HG03196 (cell line): ENCODE measurements around the gene INSL3.
"Not testable (repeated sequence)": the region's sequence is repeated elsewhere in the genome, so short reads cannot be mapped to it uniquely, and the experiment has no call there.

Experiments
- ATAC-seq: cut with Tn5 transposase; IDR thresholded peaks from one replicate; pipeline ENCODE4 v1.9.1; 2021; ENCODE audit not compliant: unreplicated experiment

INSL3 gene

DNA sequence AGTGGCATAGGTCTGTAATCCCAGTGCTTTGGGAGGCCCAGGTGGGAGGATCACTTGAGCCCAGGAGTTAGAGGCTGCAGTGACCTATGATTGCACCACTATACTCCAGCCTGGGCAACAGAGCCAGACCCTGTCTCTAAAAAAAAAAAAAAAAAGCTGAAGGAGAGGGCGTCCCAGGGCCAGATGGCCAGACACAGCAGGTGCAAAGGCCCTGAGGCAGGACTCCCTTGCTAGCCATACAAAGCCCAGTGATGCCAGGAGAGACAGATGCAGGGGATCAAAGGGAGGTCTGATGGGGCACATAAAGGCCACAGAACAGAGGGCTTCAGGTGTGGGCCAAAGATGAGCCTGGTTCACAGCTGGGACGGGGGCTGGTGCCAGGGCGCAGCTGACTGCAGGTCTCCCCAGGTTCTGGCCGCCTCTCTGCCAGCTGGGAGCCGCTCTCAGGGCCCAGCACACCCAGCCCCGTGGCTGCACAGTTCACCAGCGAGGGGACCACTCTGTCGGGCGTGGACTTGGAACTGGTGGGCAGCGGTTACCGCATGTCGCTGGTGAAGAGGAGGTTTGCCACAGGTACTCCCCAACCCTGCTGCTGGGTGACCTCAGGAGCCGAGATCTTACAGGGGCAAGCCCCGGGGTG lies 33.9 kb downstream of the INSL3 start:
- no peak for ATAC-seq

DNA sequence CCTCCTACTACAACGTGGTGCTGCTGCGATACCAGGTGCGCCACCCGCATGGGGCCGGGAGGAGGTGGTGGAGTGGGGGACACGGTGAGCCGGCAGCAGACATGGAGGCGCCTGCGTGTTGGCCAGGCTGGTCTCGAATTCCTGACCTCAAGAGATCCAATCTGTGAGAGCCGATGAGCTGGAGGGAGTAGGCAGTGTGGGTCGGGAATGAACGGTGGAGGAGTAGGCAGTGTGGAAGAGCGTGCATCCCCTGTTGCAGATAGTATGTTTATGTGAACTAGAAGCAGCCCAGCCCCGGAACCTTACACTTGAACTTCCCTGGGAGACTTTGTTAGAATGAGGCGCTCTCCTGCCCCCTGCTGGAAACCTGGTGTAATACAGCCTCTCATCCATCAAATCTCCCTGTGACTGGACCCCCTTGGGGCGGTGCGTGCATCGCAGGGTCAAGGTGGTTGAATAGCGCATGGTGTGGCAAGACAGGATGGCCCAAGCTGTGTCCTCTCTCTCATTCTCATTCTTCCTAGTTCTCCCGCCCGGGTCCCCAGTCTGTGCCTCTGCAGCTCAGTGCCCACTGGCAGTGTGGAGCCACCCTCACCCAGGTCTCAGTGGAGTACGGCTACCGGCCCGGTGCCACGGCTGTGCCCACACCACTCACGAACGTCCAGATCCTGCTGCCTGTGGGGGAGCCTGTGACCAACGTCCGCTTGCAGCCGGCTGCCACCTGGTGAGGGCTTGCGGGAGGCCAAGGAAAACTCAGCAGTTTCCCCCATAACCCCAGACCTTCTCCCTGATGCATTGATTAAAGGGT lies 36.9 kb downstream of the INSL3 start:
- ATAC-seq = no peak

DNA sequence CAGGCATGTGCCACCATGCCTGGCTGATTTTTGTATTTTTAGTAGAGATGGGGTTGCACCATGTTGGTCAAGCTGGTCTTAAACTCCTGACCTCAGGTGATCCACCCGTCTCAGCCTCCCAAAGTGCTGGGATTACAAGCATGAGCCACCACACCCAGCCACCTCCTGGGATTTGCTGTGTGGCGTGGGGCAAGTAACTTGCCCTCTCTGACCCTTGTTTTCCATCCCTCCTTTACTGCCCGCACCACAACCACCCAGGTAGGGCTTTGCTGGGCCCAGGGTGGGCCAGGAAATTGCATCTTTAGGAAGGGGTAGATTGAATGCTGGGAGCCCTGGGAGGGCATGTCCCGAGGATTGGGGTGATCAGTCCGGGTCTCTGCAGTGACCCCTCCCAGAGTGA lies 37.6 kb downstream of the INSL3 start:
- ATAC-seq = not testable (repeated sequence)

- ATAC-seq = no peak
These were observed 40.5 kb downstream of the INSL3 start for GRCh38 chr19:17780781-17781180.

DNA sequence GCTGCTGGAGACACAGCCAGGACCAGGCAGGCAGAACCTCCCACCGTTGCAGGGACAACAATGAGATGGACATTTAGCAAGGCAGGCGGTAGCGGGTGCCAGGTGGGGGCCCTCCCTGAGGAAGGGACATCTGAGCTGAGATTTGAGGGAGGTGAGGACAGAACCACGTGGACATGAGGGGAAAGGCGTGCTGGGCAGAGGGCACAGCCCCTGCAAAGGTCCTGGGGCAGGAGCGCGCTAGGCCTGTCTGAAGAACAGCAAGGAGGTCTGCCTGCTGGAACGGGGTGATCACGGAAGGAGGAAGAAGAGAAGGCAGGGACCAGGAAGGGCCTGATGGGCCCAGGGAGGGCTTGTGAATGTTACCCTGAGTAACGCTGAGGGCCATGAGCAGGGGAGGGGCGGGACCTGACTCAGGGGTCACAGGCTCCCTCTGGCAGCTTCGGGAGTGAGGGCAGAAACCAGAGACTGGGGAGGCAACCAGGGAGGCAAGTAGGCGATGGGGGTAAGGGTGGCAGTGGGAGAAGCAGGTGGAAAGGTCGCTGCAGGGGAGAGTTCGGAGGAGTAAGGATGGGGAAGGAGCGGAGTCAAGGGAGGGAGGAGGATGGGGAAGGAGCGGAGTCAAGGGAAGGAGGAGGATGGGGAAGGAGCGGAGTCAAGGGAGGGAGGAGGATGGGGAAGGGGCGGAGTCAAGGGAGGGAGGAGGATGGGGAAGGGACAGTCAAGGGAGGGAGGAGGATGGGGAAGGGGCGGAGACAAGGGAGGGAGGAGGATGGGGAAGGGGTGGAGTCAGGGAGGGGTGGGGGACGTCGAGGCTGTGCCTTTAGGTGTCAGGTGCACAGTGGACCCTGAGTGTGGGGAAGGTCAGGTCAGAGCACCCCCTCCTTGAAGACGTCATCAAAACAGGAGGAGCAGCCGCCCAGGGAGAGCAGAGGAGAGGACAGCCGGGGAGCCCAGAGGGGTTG lies 42.1 kb downstream of the INSL3 start:
- no peak for ATAC-seq

DNA sequence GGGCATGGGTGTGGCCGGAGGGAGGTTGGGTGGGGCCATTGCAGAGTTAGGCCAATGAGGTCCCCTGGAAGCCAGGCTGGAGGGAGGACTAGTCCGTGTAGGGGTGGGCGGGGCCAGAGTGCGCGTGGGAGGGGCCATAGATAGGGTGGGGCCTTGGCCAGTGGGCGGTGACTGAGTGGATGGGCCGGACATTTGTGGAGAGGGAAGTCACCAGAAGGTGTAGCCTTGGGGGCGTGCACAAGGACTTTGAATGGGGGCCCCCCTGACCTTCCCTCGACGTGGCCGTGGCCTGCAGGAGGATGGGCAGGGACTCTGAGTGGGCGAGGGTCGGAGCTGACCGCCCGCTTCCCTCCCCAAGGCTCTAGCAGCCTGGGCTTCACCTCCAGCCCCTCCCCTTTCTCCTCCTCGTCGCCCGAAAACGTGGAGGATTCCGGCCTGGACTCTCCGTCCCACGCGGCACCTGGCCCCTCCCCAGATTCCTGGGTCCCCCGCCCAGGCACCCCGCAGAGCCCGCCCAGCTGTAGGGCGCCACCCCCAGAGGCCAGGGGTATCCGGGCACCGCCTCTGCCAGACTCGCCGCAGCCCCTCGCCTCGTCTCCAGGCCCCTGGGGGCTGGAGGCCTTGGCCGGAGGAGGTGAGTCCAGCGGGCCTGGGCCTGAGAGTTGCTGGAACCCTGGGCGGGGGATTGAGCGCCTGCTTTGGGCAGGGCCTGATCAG lies 42.9 kb downstream of the INSL3 start:
- ATAC-seq = no peak

- not testable (repeated sequence) for ATAC-seq
These were observed 43.5 kb downstream of the INSL3 start for GRCh38 chr19:17777840-17778239.

DNA sequence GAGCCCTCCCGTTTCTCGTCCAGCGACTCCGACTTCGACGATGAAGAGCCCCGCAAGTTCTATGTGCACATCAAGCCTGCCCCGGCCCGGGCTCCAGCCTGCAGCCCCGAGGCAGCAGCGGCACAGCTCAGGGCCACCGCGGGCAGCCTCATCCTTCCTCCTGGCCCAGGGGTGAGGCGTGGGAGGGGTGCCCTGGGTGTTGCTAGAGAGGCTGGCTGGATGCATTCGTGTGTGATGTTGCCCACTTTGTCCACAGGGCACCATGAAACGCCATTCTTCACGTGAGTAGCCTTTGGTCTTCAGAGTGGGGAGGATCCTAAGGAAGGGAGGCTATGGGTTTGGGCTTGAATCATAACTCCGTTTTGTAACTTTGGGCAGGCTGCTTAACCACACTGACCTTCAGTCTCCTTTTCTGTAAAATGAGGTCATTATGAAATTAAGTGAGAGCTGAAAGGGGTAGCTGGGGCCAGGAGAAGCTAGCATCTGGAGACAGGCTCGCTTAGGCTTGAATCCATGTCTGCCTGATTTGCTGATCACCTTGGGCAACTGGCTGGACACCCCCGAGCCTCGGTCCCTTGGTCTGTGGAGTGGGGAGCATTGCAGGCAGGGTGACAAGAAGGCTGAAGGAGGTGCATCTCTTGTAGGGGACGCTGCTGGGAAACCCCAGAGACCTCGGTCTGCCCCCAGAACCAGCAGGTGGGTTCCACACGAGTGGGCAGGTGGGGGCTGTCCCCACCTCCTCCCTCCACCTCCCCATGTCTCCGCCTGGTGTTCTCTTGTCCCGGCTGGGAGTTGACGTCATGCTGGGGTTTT lies 45.1 kb downstream of the INSL3 start:
- peak; percentile 61 for ATAC-seq

DNA sequence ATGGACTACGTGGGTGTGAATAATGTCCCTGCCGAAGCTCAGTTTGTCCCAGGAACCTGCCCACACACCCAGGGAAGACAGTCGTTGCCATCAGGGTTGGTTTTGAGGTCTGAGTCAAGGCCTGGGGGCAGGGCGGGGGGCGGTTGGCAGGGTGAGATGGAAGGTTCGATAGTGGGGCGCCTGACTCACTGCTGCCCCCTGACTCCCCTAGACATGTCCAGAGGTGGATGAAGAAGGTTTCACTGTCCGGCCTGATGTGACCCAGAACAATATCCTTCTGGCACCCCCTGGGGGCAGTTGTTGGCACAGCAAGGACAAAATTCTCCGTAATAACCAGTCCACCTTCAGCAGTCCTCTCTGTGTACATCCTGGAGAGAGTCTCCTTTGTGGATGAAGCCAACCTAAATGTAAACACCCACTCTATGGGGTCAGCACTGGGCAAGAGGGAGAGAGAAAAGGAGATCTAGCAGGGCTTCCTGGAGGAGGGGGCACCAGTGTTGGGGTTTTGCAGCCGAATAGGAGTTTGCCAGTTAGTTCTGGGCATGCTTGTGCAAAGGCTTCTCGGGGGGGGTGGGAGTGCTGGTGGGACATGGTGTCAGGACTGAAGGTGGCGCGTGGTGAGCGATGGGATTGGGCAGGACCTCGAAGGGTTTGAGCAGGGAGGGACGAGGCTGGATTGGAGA lies 45.9 kb downstream of the INSL3 start:
- ATAC-seq = no peak

- no peak for ATAC-seq
These were observed 49.1 kb downstream of the INSL3 start for GRCh38 chr19:17772172-17772571.

- ATAC-seq = no peak
These were observed 50.7 kb downstream of the INSL3 start for GRCh38 chr19:17770613-17771012.

DNA sequence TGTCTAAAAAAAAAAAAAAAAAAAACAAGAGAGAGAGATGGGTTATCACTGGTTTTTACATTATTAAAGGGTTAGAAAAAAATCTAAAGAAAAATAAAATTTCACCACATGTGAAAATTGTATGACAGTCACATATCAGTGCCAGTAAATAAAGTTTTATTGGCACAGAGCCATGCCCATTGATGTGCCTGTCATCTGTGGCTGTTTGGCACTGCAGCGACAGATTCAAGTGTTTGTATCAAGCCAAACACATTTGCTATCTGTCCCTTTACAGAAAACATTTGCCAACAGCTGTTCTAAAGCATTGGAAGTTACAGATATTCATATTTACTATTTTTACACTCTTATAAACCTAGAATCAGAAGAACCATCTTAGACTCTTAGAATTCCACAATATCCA lies 53.8 kb downstream of the INSL3 start:
- ATAC-seq = no peak

DNA sequence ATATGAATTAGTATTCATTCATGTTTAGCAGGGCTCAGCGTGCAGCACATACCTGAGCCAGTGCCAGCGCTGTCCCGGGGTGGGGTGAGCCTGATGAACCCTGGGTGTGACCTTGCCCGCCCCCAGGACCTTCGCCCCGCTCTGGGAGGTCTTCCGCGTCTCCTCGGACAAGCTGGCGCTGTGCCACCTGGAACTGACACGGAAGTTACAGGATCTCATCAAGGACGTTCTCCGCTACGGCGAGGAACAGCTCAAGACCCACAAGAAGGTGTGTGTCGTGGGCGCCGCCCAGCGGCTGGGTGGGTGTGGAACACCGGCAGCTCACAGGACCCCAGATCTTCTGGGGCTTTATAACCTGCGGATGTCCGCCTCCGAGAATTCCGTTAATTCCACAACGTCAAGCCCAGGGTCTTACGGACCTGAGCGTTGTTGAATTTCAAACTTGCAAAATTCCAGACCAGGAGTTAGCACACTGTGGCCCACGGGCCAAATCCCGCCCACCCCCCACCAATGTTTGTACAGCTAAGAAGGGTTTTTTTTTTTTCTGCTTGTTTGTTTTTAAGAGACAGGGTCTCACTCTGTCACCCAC lies 54.7 kb downstream of the INSL3 start:
- no peak for ATAC-seq
